ENCODE measurements around the gene RNF38. TPM values are rescaled to one million over a fixed set of nuclear protein-coding genes. Genes with fewer than 3 reads are reported as not detected.

The RNF38 gene
- total RNA-seq, 2 experiments from 2014 or later = 88.1 to 104 TPM

DNA sequence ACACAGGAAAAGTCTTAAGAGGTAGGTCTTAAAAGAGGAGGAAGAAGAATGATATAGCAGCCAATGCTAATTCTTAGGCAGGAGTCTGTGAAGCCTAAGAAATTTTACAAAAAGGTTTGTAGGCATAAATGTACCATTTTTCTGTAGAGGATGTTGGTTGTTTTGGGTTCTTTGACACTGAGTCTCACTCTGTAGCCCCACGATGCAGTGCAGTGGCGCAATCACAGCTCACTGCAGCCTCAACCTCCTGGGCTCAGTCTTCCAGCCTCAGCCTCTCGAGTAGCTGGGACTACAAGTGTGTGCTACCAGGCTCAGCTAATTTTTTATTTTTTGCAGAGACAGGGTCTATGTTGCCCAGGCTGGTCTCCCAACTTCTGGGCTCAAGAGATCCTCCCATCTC lies 37.7 kb upstream of the RNF38 start:
- H3K27ac ChIP-seq (ENCODE audit: low read depth in 1 of 2, low read length in 2 of 2) = no peak overlapping the region
- H3K9me3 ChIP-seq (ENCODE audit: control insufficient read depth in 1 of 2, insufficient read depth in 1 of 2, low read length in 2 of 2) = no peaks in the 10 kb centered on the region
- TF ChIP-seq, protein P1, sequence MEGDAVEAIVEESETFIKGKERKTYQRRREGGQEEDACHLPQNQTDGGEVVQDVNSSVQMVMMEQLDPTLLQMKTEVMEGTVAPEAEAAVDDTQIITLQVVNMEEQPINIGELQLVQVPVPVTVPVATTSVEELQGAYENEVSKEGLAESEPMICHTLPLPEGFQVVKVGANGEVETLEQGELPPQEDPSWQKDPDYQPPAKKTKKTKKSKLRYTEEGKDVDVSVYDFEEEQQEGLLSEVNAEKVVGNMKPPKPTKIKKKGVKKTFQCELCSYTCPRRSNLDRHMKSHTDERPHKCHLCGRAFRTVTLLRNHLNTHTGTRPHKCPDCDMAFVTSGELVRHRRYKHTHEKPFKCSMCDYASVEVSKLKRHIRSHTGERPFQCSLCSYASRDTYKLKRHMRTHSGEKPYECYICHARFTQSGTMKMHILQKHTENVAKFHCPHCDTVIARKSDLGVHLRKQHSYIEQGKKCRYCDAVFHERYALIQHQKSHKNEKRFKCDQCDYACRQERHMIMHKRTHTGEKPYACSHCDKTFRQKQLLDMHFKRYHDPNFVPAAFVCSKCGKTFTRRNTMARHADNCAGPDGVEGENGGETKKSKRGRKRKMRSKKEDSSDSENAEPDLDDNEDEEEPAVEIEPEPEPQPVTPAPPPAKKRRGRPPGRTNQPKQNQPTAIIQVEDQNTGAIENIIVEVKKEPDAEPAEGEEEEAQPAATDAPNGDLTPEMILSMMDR (IDR thresholded peaks at IDR 0.05) = no peak
- H3K27me3 Mint-ChIP-seq = no peaks in the 10 kb centered on the region
- no peaks in the 10 kb centered on the region for H3K27me3 ChIP-seq (ENCODE audit: control insufficient read depth in 1 of 2, insufficient read depth in 2 of 2, low read length in 2 of 2)
- ChIA-PET CTCF (no interaction called here), POLR2A (no interaction called here)
- peaks cover 14% of the 10 kb centered on the region for H3K4me1 ChIP-seq (ENCODE audit: insufficient read depth, low read length)
- no peaks in the 10 kb centered on the region for H3K36me3 ChIP-seq (ENCODE audit: insufficient read depth, low read length)
- no peak for DNase-seq
- H3K9me3 Mint-ChIP-seq = no peaks in the 10 kb centered on the region
- no peak for ATAC-seq (ENCODE audit: poor library complexity)
- H3K27ac Mint-ChIP-seq = no peak overlapping the region
- no peak overlapping the region for H3K4me3 ChIP-seq (ENCODE audit: low read length)
- peaks cover 64% of the 10 kb centered on the region for H3K4me1 Mint-ChIP-seq (ENCODE audit: low read depth)
- no peak overlapping the region for H3K4me3 Mint-ChIP-seq
- H3K36me3 Mint-ChIP-seq (ENCODE audit: low read depth) = peaks cover 5% of the 10 kb centered on the region
- intact Hi-C loops (cut with DNase I, micrococcal nuclease) = no loop called here

DNA sequence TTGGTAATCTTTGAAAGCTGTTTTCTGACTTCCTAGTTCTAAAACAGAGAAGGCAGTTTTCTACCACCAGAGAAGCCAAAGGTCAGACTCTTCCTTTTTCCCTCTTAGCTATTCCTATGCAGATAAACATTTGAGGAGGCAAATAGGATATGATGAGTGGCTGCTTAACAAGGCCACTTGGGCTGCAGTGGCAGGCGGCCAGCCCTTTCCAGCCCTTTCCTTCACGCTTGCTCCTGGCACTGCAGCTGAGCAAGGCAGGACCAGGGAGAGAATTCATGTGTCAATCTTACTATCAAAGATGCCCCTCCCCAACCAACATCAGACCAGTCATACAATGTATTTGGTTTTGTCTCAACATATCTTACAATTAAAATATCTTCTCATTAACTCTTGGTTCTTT lies 36.8 kb upstream of the RNF38 start:
- DNase-seq (no peak), ATAC-seq (ENCODE audit: poor library complexity) (no peak)
- Histone ChIP-seq H3K9me3 (ENCODE audit: control insufficient read depth in 1 of 2, insufficient read depth in 1 of 2, low read length in 2 of 2) (no peaks in the 10 kb centered on the region), H3K27me3 (ENCODE audit: control insufficient read depth in 1 of 2, insufficient read depth in 2 of 2, low read length in 2 of 2) (no peaks in the 10 kb centered on the region), H3K27ac (ENCODE audit: low read depth in 1 of 2, low read length in 2 of 2) (no peak overlapping the region), H3K4me1 (ENCODE audit: insufficient read depth, low read length) (peaks cover 6% of the 10 kb centered on the region), H3K36me3 (ENCODE audit: insufficient read depth, low read length) (no peaks in the 10 kb centered on the region), H3K4me3 (ENCODE audit: low read length) (no peak overlapping the region)
- peaks cover 58% of the 10 kb centered on the region for H3K4me1 Mint-ChIP-seq (ENCODE audit: low read depth)
- no peaks in the 10 kb centered on the region for H3K9me3 Mint-ChIP-seq
- H3K4me3 Mint-ChIP-seq = no peak overlapping the region
- CTCF ChIA-PET = interaction anchor here (0.8 to 1.0 kb wide), 2 partner anchors 14 to 108 kb away, joined by 3 to 4 read pairs; no protein-coding TSS in a partner anchor
- H3K27ac Mint-ChIP-seq = peak overlapping the region; percentile 21
- peaks cover 5% of the 10 kb centered on the region for H3K36me3 Mint-ChIP-seq (ENCODE audit: low read depth)
- intact Hi-C loops (cut with DNase I, micrococcal nuclease) = no loop called here
- POLR2A ChIA-PET = no interaction called here
- TF ChIP-seq, protein P1 (IDR thresholded peaks at IDR 0.05) = no peak
- no peaks in the 10 kb centered on the region for H3K27me3 Mint-ChIP-seq

DNA sequence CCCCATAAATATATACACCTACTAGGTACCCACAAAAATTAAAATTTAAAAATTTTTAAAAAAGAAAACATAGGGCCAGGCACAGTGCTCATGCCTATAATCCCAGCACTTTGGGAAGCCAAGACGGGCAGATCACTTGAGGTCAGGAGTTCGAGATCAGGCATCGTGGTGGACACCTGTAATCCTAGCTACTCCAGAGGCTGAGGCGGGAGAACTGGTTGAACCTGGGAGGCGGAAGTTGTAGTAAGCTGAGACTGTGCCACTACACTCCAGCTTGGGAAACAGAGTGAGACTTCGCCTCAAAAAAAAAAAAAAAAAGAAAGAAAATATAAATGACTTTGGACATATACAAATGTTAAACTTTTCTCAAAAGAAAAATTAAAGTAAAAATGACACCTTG lies 33.3 kb upstream of the RNF38 start:
- Histone ChIP-seq H3K27ac (ENCODE audit: low read depth in 1 of 2, low read length in 2 of 2) (no peak overlapping the region), H3K36me3 (ENCODE audit: insufficient read depth, low read length) (no peaks in the 10 kb centered on the region), H3K9me3 (ENCODE audit: control insufficient read depth in 1 of 2, insufficient read depth in 1 of 2, low read length in 2 of 2) (no peaks in the 10 kb centered on the region), H3K27me3 (ENCODE audit: control insufficient read depth in 1 of 2, insufficient read depth in 2 of 2, low read length in 2 of 2) (no peaks in the 10 kb centered on the region), H3K4me3 (ENCODE audit: low read length) (no peak overlapping the region), H3K4me1 (ENCODE audit: insufficient read depth, low read length) (no peaks in the 10 kb centered on the region)
- ATAC-seq (ENCODE audit: poor library complexity) (no peak), DNase-seq (no peak)
- Mint-ChIP-seq H3K9me3 (no peaks in the 10 kb centered on the region), H3K27ac (no peak overlapping the region), H3K27me3 (no peaks in the 10 kb centered on the region), H3K4me1 (ENCODE audit: low read depth) (peaks cover 54% of the 10 kb centered on the region), H3K36me3 (ENCODE audit: low read depth) (peaks cover 27% of the 10 kb centered on the region), H3K4me3 (no peak overlapping the region)
- ChIA-PET CTCF (interaction anchor here (0.6 kb wide), 1 partner anchor 30 kb away, joined by 3 read pairs; no protein-coding TSS in a partner anchor), POLR2A (no interaction called here)
- TF ChIP-seq, protein P1 (IDR thresholded peaks at IDR 0.05) = no peak
- intact Hi-C loops (cut with DNase I, micrococcal nuclease) = no loop called here
